Endodermal cell (in vitro differentiated cells): ENCODE measurements around the gene NPS. TPM values are rescaled to one million over a fixed set of nuclear protein-coding genes. Genes with fewer than 3 reads are reported as not detected.

ENCODE experiments used
- DNase-seq: peaks from one replicate; pipeline ENCODE4 v3.0.0-alpha.2; 2017
- H3K27ac ChIP-seq: 2 replicates; pipeline ENCODE4 v1.5.1; 2013; ENCODE audit warnings: mild to moderate bottlenecking, low read depth, low read length, moderate library complexity
- H3K27me3 ChIP-seq: 2 replicates; pipeline ENCODE4 v1.6.1; 2013; ENCODE audit warnings: mild to moderate bottlenecking, low read length, moderate library complexity; ENCODE audit not compliant: insufficient read depth, control insufficient read depth, poor library complexity, severe bottlenecking
- H3K36me3 ChIP-seq: 2 replicates; pipeline ENCODE4 v1.7.0; 2013; ENCODE audit warnings: mild to moderate bottlenecking, low read length, moderate library complexity; ENCODE audit not compliant: control insufficient read depth, insufficient read depth
- H3K4me1 ChIP-seq: one replicate; pipeline ENCODE4 v1.7.0; 2013; ENCODE audit warnings: low read length; ENCODE audit not compliant: control insufficient read depth, insufficient read depth
- H3K4me3 ChIP-seq: 2 replicates; pipeline ENCODE4 v1.5.1; 2013; ENCODE audit warnings: mild to moderate bottlenecking, low read length, moderate library complexity
- H3K9ac ChIP-seq: 2 replicates; pipeline ENCODE4 v1.6.1; 2013; ENCODE audit warnings: mild to moderate bottlenecking, low read length, moderate library complexity; ENCODE audit not compliant: poor library complexity, severe bottlenecking; ENCODE audit errors: extremely low read depth
- H3K9me3 ChIP-seq: 2 replicates; pipeline ENCODE4 v1.6.1; 2013; ENCODE audit warnings: mild to moderate bottlenecking, low read length, moderate library complexity; ENCODE audit not compliant: control insufficient read depth
- H3K27ac Mint-ChIP-seq: 2 replicates; pipeline ENCODE4 v1.8.0; 2020; ENCODE audit warnings: mixed read lengths
- H3K27me3 Mint-ChIP-seq: 2 replicates; pipeline ENCODE4 v1.8.0; 2021; ENCODE audit warnings: mild to moderate bottlenecking, mixed read lengths; ENCODE audit not compliant: insufficient read depth
- H3K36me3 Mint-ChIP-seq: 2 replicates; pipeline ENCODE4 v1.8.0; 2020; ENCODE audit warnings: low read depth, mixed read lengths
- H3K4me1 Mint-ChIP-seq: 2 replicates; pipeline ENCODE4 v1.8.0; 2020; ENCODE audit warnings: mixed read lengths
- H3K4me3 Mint-ChIP-seq: 2 replicates; pipeline ENCODE4 v1.8.0; 2020; ENCODE audit warnings: mild to moderate bottlenecking, moderate library complexity, mixed read lengths
- H3K9me3 Mint-ChIP-seq: 2 replicates; pipeline ENCODE4 v1.8.0; 2020; ENCODE audit warnings: mild to moderate bottlenecking, mixed read lengths
- CTCF ChIP-seq: fragments of 200-600 bp; sonication (generic); conservative IDR thresholded peaks from 2 replicates; pipeline ENCODE4 v1.5.0; 2021; ENCODE audit warnings: antibody characterized with exemption, mild to moderate bottlenecking
- whole genome bisulfite sequencing, 2 experiments: methylation state at CpG; one replicate each; pipeline versions ENCODE4 v1.1.5 to v1.1.7; 2013; ENCODE audit warnings: missing lambda C conversion rate in 2 of 2, mixed read lengths in 1 of 2; ENCODE audit not compliant: insufficient coverage in 1 of 2, insufficient read length in 1 of 2; 5-methylcytosine and 5-hydroxymethylcytosine counted together
- total RNA-seq, 2 donors: library from RNA; stranded (reverse); fragmentation: NEBNext Ultra II Directional in 1 of 2; extraction: Animal tissue kit (Norgen Biotek cat#: 25700) in 1 of 2; gene quantifications; 2 replicates in 1 of 2; 3 replicates in 1 of 2; pipeline ENCODE4 v1.2.1, GENCODE V29; 2021

NPS gene
- total RNA-seq, 2 donors from 2014 or later, result not detected

- no peaks in the 10 kb centered on the region for H3K36me3 Mint-ChIP-seq
- Histone ChIP-seq H3K9me3 (no peaks in the 10 kb centered on the region), H3K4me1 (no peaks in the 10 kb centered on the region), H3K36me3 (no peaks in the 10 kb centered on the region), H3K27me3 (peaks cover 8% of the 10 kb centered on the region), H3K9ac (no peak overlapping the region), H3K27ac (no peak overlapping the region), H3K4me3 (no peak overlapping the region)
- no peaks in the 10 kb centered on the region for H3K9me3 Mint-ChIP-seq
- 90 to 94% methylated on average over 2 to 3 of the region's 3 CpGs for WGBS, 2 experiments
- no peak for DNase-seq
- peaks cover 1% of the 10 kb centered on the region for H3K27me3 Mint-ChIP-seq
- TF ChIP-seq CTCF, result no peak
- H3K27ac Mint-ChIP-seq, result no peak overlapping the region
- H3K4me3 Mint-ChIP-seq, result no peak overlapping the region
- no peaks in the 10 kb centered on the region for H3K4me1 Mint-ChIP-seq
Measured at GRCh38 chr10:127576051-127576450, 26.9 kb downstream of the NPS start.

GRCh38 chr10:127576740-127577161, 27.6 kb downstream of the NPS start:
- Histone ChIP-seq H3K36me3 (no peaks in the 10 kb centered on the region), H3K4me1 (no peaks in the 10 kb centered on the region), H3K9me3 (no peaks in the 10 kb centered on the region), H3K27me3 (peaks cover 8% of the 10 kb centered on the region), H3K27ac (no peak overlapping the region), H3K4me3 (no peak overlapping the region), H3K9ac (no peak overlapping the region)
- H3K4me1 Mint-ChIP-seq, result no peaks in the 10 kb centered on the region
- H3K4me3 Mint-ChIP-seq, result no peak overlapping the region
- no peak for TF ChIP-seq CTCF
- no peaks in the 10 kb centered on the region for H3K9me3 Mint-ChIP-seq
- no peak overlapping the region for H3K27ac Mint-ChIP-seq
- peaks cover 1% of the 10 kb centered on the region for H3K27me3 Mint-ChIP-seq
- WGBS, 2 experiments, result 63 to 83% methylated on average over 6 of the region's 6 CpGs
- H3K36me3 Mint-ChIP-seq, result no peaks in the 10 kb centered on the region
- no peak for DNase-seq

GRCh38 chr10:127577376-127578258, 28.5 kb downstream of the NPS start:
- no peaks in the 10 kb centered on the region for H3K27me3 Mint-ChIP-seq
- no peaks in the 10 kb centered on the region for H3K9me3 Mint-ChIP-seq
- no peak overlapping the region for H3K9ac ChIP-seq
- H3K9me3 ChIP-seq, result no peaks in the 10 kb centered on the region
- H3K27ac Mint-ChIP-seq, result no peak overlapping the region
- 85 to 86% methylated on average over 3 to 8 of the region's 8 CpGs for WGBS, 2 experiments
- no peak overlapping the region for H3K27ac ChIP-seq
- H3K4me1 Mint-ChIP-seq, result no peaks in the 10 kb centered on the region
- peaks cover 6% of the 10 kb centered on the region for H3K27me3 ChIP-seq
- TF ChIP-seq CTCF, result peak; percentile 20
- no peak overlapping the region for H3K4me3 ChIP-seq
- DNase-seq, result no peak
- H3K36me3 ChIP-seq, result no peaks in the 10 kb centered on the region
- H3K4me3 Mint-ChIP-seq, result no peak overlapping the region
- no peaks in the 10 kb centered on the region for H3K4me1 ChIP-seq
- H3K36me3 Mint-ChIP-seq, result no peaks in the 10 kb centered on the region
